ENCODE measurements around the gene ANKRD24. TPM values are rescaled to one million over a fixed set of nuclear protein-coding genes. Genes with fewer than 3 reads are reported as not detected.
"Not testable (repeated sequence)": the region's sequence is repeated elsewhere in the genome, so short reads cannot be mapped to it uniquely, and the experiment has no call there.

The ANKRD24 gene
- total RNA-seq, 6 experiments from 2014 or later = 0.11 to 0.81 (median 0.54) TPM

- Mint-ChIP-seq H3K4me3 (no peak overlapping the region), H3K9me3 (peaks cover 6% of the 10 kb centered on the region; the same call in 1 of the 2 replicates), H3K36me3 (ENCODE audit: low read depth) (peaks cover 5% of the 10 kb centered on the region; the same call in 1 of the 2 replicates), H3K27me3 (ENCODE audit: insufficient read depth) (peaks cover 11% of the 10 kb centered on the region), H3K4me1 (ENCODE audit: low read depth) (no peaks in the 10 kb centered on the region; the same call in 1 of the 2 replicates), H3K27ac (no peak overlapping the region)
- no peak for TF ChIP-seq CTCF (IDR thresholded peaks at IDR 0.05)
- DNase-seq = no peak
Measured at GRCh38 chr19:4215807-4216206, 33.3 kb downstream of the ANKRD24 start.

- H3K27ac Mint-ChIP-seq = no peak overlapping the region
- H3K36me3 Mint-ChIP-seq (ENCODE audit: low read depth) = peaks cover 5% of the 10 kb centered on the region; the same call in 1 of the 2 replicates
- no peaks in the 10 kb centered on the region; the same call in 1 of the 2 replicates for H3K4me1 Mint-ChIP-seq (ENCODE audit: low read depth)
- H3K4me3 Mint-ChIP-seq = no peak overlapping the region
- peaks cover 11% of the 10 kb centered on the region for H3K27me3 Mint-ChIP-seq (ENCODE audit: insufficient read depth)
- TF ChIP-seq CTCF (IDR thresholded peaks at IDR 0.05) = no peak
- no peak for DNase-seq
- peaks cover 6% of the 10 kb centered on the region; the same call in 1 of the 2 replicates for H3K9me3 Mint-ChIP-seq
Measured at GRCh38 chr19:4216846-4217245, 34.4 kb downstream of the ANKRD24 start.

- Mint-ChIP-seq H3K27ac (no peak overlapping the region), H3K4me3 (no peak overlapping the region), H3K4me1 (ENCODE audit: low read depth) (no peaks in the 10 kb centered on the region; the same call in 1 of the 2 replicates), H3K27me3 (ENCODE audit: insufficient read depth) (peaks cover 8% of the 10 kb centered on the region), H3K9me3 (peaks cover 6% of the 10 kb centered on the region; the same call in 1 of the 2 replicates), H3K36me3 (ENCODE audit: low read depth) (peaks cover 5% of the 10 kb centered on the region; the same call in 1 of the 2 replicates)
- no peak for DNase-seq
- no peak for TF ChIP-seq CTCF (IDR thresholded peaks at IDR 0.05)
Measured at GRCh38 chr19:4217429-4218264, 35.2 kb downstream of the ANKRD24 start.

- DNase-seq, H3K9me3 Mint-ChIP-seq, H3K27ac Mint-ChIP-seq: not testable (repeated sequence)
Measured at GRCh38 chr19:4218523-4218922, 36.0 kb downstream of the ANKRD24 start.

GRCh38 chr19:4220188-4220587, 37.7 kb downstream of the ANKRD24 start:
- H3K4me1 Mint-ChIP-seq (ENCODE audit: low read depth) = no peaks in the 10 kb centered on the region
- no peaks in the 10 kb centered on the region; the same call in none of the 2 replicates for H3K27me3 Mint-ChIP-seq (ENCODE audit: insufficient read depth)
- TF ChIP-seq CTCF (IDR thresholded peaks at IDR 0.05) = no peak
- no peak for DNase-seq
- H3K4me3 Mint-ChIP-seq = no peak overlapping the region
- peaks cover 5% of the 10 kb centered on the region; the same call in 1 of the 2 replicates for H3K36me3 Mint-ChIP-seq (ENCODE audit: low read depth)
- peaks cover 6% of the 10 kb centered on the region; the same call in 1 of the 2 replicates for H3K9me3 Mint-ChIP-seq
- no peak overlapping the region for H3K27ac Mint-ChIP-seq

More at GRCh38 chr19:4218523-4218922, 36.0 kb downstream of the ANKRD24 start:
- H3K27me3 Mint-ChIP-seq (ENCODE audit: insufficient read depth); H3K36me3 Mint-ChIP-seq (ENCODE audit: low read depth); H3K4me3 Mint-ChIP-seq; H3K4me1 Mint-ChIP-seq (ENCODE audit: low read depth): not testable (repeated sequence)

- Mint-ChIP-seq H3K27me3 (ENCODE audit: insufficient read depth) (peaks cover 5% of the 10 kb centered on the region), H3K4me3 (no peak overlapping the region), H3K4me1 (ENCODE audit: low read depth) (no peaks in the 10 kb centered on the region), H3K36me3 (ENCODE audit: low read depth) (no peaks in the 10 kb centered on the region), H3K9me3 (no peaks in the 10 kb centered on the region), H3K27ac (no peak overlapping the region)
- DNase-seq = no peak
- TF ChIP-seq CTCF (IDR thresholded peaks at IDR 0.05) = no peak
Measured at GRCh38 chr19:4224470-4224869, 42.0 kb downstream of the ANKRD24 start.

Data from HFFc6 (cell line).